ENCODE data around the gene NXN.

The NXN gene

GRCh38 chr17:801660-802059 lies 177.9 kb downstream of the NXN start:
- no peaks in the 10 kb centered on the region for H3K9me3 ChIP-seq (ENCODE audit: control extremely low read depth in 1 of 5, control insufficient read depth in 4 of 5, insufficient read depth in 2 of 5, low read depth in 1 of 5, low read length in 4 of 5)
- WGBS (ENCODE audit: insufficient coverage) = 100% methylated on average over 4 of the region's 6 CpGs
- no peaks in the 10 kb centered on the region for H3K36me3 ChIP-seq (ENCODE audit: control insufficient read depth in 4 of 4, insufficient read depth in 4 of 4, low read length in 3 of 4)
- H3K27me3 ChIP-seq (replicated peaks in 2 of 5; ENCODE audit: control insufficient read depth in 4 of 5, insufficient read depth in 5 of 5, low read length in 4 of 5) = peaks cover 0 to 5% (median 3%) of the 10 kb centered on the region in 5 experiments
- H3K4me3 ChIP-seq (ENCODE audit: control insufficient read depth in 1 of 7, extremely low read depth in 1 of 7, insufficient read depth in 4 of 7, low read depth in 2 of 7, low read length in 6 of 7) = no peak overlapping the region
- POLR2A ChIA-PET = no interaction called here
- no peak for DNase-seq
- no peak overlapping the region for H3K27ac ChIP-seq (ENCODE audit: insufficient read depth in 1 of 2, low read depth in 1 of 2, low read length in 2 of 2, poor library complexity in 1 of 2, severe bottlenecking in 2 of 2)
- H3K4me1 ChIP-seq (ENCODE audit: control extremely low read depth in 1 of 4, control insufficient read depth in 4 of 4, insufficient read depth in 4 of 4, low read length in 3 of 4) = no peaks in the 10 kb centered on the region
- CTCF ChIA-PET = no interaction called here

- Histone ChIP-seq H3K9me3 (ENCODE audit: control extremely low read depth in 1 of 5, control insufficient read depth in 4 of 5, insufficient read depth in 2 of 5, low read depth in 1 of 5, low read length in 4 of 5) (no peaks in the 10 kb centered on the region), H3K4me3 (ENCODE audit: control insufficient read depth in 1 of 7, extremely low read depth in 1 of 7, insufficient read depth in 4 of 7, low read depth in 2 of 7, low read length in 6 of 7) (no peak overlapping the region), H3K4me1 (ENCODE audit: control extremely low read depth in 1 of 4, control insufficient read depth in 4 of 4, insufficient read depth in 4 of 4, low read length in 3 of 4) (no peaks in the 10 kb centered on the region), H3K27ac (ENCODE audit: insufficient read depth in 1 of 2, low read depth in 1 of 2, low read length in 2 of 2, poor library complexity in 1 of 2, severe bottlenecking in 2 of 2) (no peak overlapping the region), H3K36me3 (ENCODE audit: control insufficient read depth in 4 of 4, insufficient read depth in 4 of 4, low read length in 3 of 4) (no peaks in the 10 kb centered on the region), H3K27me3 (replicated peaks in 2 of 5; ENCODE audit: control insufficient read depth in 4 of 5, insufficient read depth in 5 of 5, low read length in 4 of 5) (peaks cover 0 to 5% (median 3%) of the 10 kb centered on the region in 5 experiments)
- WGBS (ENCODE audit: insufficient coverage) = 91% methylated on average over 31 of the region's 39 CpGs
- POLR2A ChIA-PET = no interaction called here
- DNase-seq = no peak
- CTCF ChIA-PET = interaction anchor here (0.7 to 1.5 kb wide), 5 partner anchors 9 to 199 kb away, joined by 3 to 5 read pairs (median 3); partner anchors contain the start of gene NXN
Observed at GRCh38 chr17:800446-801242, 178.9 kb downstream of the NXN start.

- POLR2A ChIA-PET = no interaction called here
- CTCF ChIA-PET = interaction anchor here (1.5 to 3.4 kb wide), 2 partner anchors 11 to 184 kb away, joined by 5 to 38 read pairs; partner anchors contain the start of gene NXN
- Histone ChIP-seq H3K9me3 (ENCODE audit: control extremely low read depth in 1 of 5, control insufficient read depth in 4 of 5, insufficient read depth in 2 of 5, low read depth in 1 of 5, low read length in 4 of 5) (no peaks in the 10 kb centered on the region), H3K4me3 (ENCODE audit: control insufficient read depth in 1 of 7, extremely low read depth in 1 of 7, insufficient read depth in 4 of 7, low read depth in 2 of 7, low read length in 6 of 7) (no peak overlapping the region), H3K27ac (ENCODE audit: insufficient read depth in 1 of 2, low read depth in 1 of 2, low read length in 2 of 2, poor library complexity in 1 of 2, severe bottlenecking in 2 of 2) (no peak overlapping the region), H3K36me3 (ENCODE audit: control insufficient read depth in 4 of 4, insufficient read depth in 4 of 4, low read length in 3 of 4) (no peaks in the 10 kb centered on the region), H3K4me1 (ENCODE audit: control extremely low read depth in 1 of 4, control insufficient read depth in 4 of 4, insufficient read depth in 4 of 4, low read length in 3 of 4) (peaks cover 0 to 7% (median 0%) of the 10 kb centered on the region in 4 experiments), H3K27me3 (replicated peaks in 2 of 5; ENCODE audit: control insufficient read depth in 4 of 5, insufficient read depth in 5 of 5, low read length in 4 of 5) (peaks cover 0 to 5% (median 3%) of the 10 kb centered on the region in 5 experiments)
- DNase-seq = no peak
- WGBS (ENCODE audit: insufficient coverage) = 97% methylated on average over 10 of the region's 11 CpGs
Observed at GRCh38 chr17:799261-799660, 180.3 kb downstream of the NXN start.

GRCh38 chr17:798246-798645 lies 181.3 kb downstream of the NXN start:
- Histone ChIP-seq H3K36me3 (ENCODE audit: control insufficient read depth in 4 of 4, insufficient read depth in 4 of 4, low read length in 3 of 4) (peaks cover 0 to 5% (median 2%) of the 10 kb centered on the region in 4 experiments), H3K4me1 (ENCODE audit: control extremely low read depth in 1 of 4, control insufficient read depth in 4 of 4, insufficient read depth in 4 of 4, low read length in 3 of 4) (peaks cover 0 to 7% (median 0%) of the 10 kb centered on the region in 4 experiments), H3K4me3 (ENCODE audit: control insufficient read depth in 1 of 7, extremely low read depth in 1 of 7, insufficient read depth in 4 of 7, low read depth in 2 of 7, low read length in 6 of 7) (no peak overlapping the region), H3K27ac (ENCODE audit: insufficient read depth in 1 of 2, low read depth in 1 of 2, low read length in 2 of 2, poor library complexity in 1 of 2, severe bottlenecking in 2 of 2) (no peak overlapping the region), H3K27me3 (replicated peaks in 2 of 5; ENCODE audit: control insufficient read depth in 4 of 5, insufficient read depth in 5 of 5, low read length in 4 of 5) (peaks cover 0 to 3% (median 0%) of the 10 kb centered on the region in 5 experiments), H3K9me3 (ENCODE audit: control extremely low read depth in 1 of 5, control insufficient read depth in 4 of 5, insufficient read depth in 2 of 5, low read depth in 1 of 5, low read length in 4 of 5) (no peaks in the 10 kb centered on the region)
- WGBS (ENCODE audit: insufficient coverage) = 74% methylated on average over 10 of the region's 11 CpGs
- DNase-seq = no peak
- POLR2A ChIA-PET = no interaction called here
- CTCF ChIA-PET = interaction anchor here (0.8 to 4.1 kb wide), 7 partner anchors 19 to 258 kb away, joined by 3 to 38 read pairs (median 4); partner anchors contain the start of genes NXN and TIMM22

GRCh38 chr17:797236-797840 lies 182.2 kb downstream of the NXN start:
- ChIA-PET POLR2A (no interaction called here), CTCF (interaction anchor here (0.8 to 4.1 kb wide), 8 partner anchors 18 to 259 kb away, joined by 3 to 38 read pairs (median 6); partner anchors contain the start of genes NXN and TIMM22)
- H3K27me3 ChIP-seq (replicated peaks in 2 of 5; ENCODE audit: control insufficient read depth in 4 of 5, insufficient read depth in 5 of 5, low read length in 4 of 5) = peaks cover 0 to 3% (median 0%) of the 10 kb centered on the region in 5 experiments
- DNase-seq = no peak
- H3K4me1 ChIP-seq (ENCODE audit: control extremely low read depth in 1 of 4, control insufficient read depth in 4 of 4, insufficient read depth in 4 of 4, low read length in 3 of 4) = peaks cover 0 to 7% (median 0%) of the 10 kb centered on the region in 4 experiments
- H3K27ac ChIP-seq (ENCODE audit: insufficient read depth in 1 of 2, low read depth in 1 of 2, low read length in 2 of 2, poor library complexity in 1 of 2, severe bottlenecking in 2 of 2) = no peak overlapping the region
- H3K4me3 ChIP-seq (ENCODE audit: control insufficient read depth in 1 of 7, extremely low read depth in 1 of 7, insufficient read depth in 4 of 7, low read depth in 2 of 7, low read length in 6 of 7) = no peak overlapping the region
- H3K36me3 ChIP-seq (ENCODE audit: control insufficient read depth in 4 of 4, insufficient read depth in 4 of 4, low read length in 3 of 4) = peaks cover 4 to 10% (median 8%) of the 10 kb centered on the region in 4 experiments
- 93% methylated on average over 22 of the region's 22 CpGs for WGBS (ENCODE audit: insufficient coverage)
- no peaks in the 10 kb centered on the region for H3K9me3 ChIP-seq (ENCODE audit: control extremely low read depth in 1 of 5, control insufficient read depth in 4 of 5, insufficient read depth in 2 of 5, low read depth in 1 of 5, low read length in 4 of 5)

GRCh38 chr17:796609-797008 lies 183.0 kb downstream of the NXN start:
- CTCF ChIA-PET = interaction anchor here (0.9 to 4.1 kb wide), 10 partner anchors 15 to 262 kb away, joined by 3 to 38 read pairs (median 10); partner anchors contain the start of genes GLOD4, MRM3, NXN and TIMM22
- POLR2A ChIA-PET = interaction anchor here (1.1 kb wide), 1 partner anchor 184 kb away, joined by 4 read pairs; no protein-coding TSS in a partner anchor
- H3K9me3 ChIP-seq (ENCODE audit: control extremely low read depth in 1 of 5, control insufficient read depth in 4 of 5, insufficient read depth in 2 of 5, low read depth in 1 of 5, low read length in 4 of 5) = no peaks in the 10 kb centered on the region
- H3K4me1 ChIP-seq (ENCODE audit: control extremely low read depth in 1 of 4, control insufficient read depth in 4 of 4, insufficient read depth in 4 of 4, low read length in 3 of 4) = peaks cover 0 to 7% (median 0%) of the 10 kb centered on the region in 4 experiments
- H3K36me3 ChIP-seq (ENCODE audit: control insufficient read depth in 4 of 4, insufficient read depth in 4 of 4, low read length in 3 of 4) = peaks cover 5 to 18% (median 12%) of the 10 kb centered on the region in 4 experiments
- no peak overlapping the region for H3K27ac ChIP-seq (ENCODE audit: insufficient read depth in 1 of 2, low read depth in 1 of 2, low read length in 2 of 2, poor library complexity in 1 of 2, severe bottlenecking in 2 of 2)
- 95% methylated on average over 13 of the region's 15 CpGs for WGBS (ENCODE audit: insufficient coverage)
- no peak overlapping the region for H3K4me3 ChIP-seq (ENCODE audit: control insufficient read depth in 1 of 7, extremely low read depth in 1 of 7, insufficient read depth in 4 of 7, low read depth in 2 of 7, low read length in 6 of 7)
- no peak for DNase-seq
- peaks cover 0 to 3% (median 0%) of the 10 kb centered on the region in 5 experiments for H3K27me3 ChIP-seq (replicated peaks in 2 of 5; ENCODE audit: control insufficient read depth in 4 of 5, insufficient read depth in 5 of 5, low read length in 4 of 5)

Data from common myeloid progenitor, CD34-positive (primary cell).